Neutrophil (primary cell): Measurements from ENCODE around the gene TNFSF9.

Source experiments
- H3K27ac ChIP-seq: fragments of 200-600 bp; sonication (generic); 2 replicates; pipeline ENCODE4 v1.5.1; 2016; ENCODE audit warnings: mild to moderate bottlenecking, moderate library complexity
- H3K27me3 ChIP-seq: fragments of 200-600 bp; sonication (generic); 2 replicates; pipeline ENCODE4 v1.6.0; 2016; ENCODE audit warnings: mild to moderate bottlenecking
- H3K36me3 ChIP-seq: fragments of 200-600 bp; sonication (generic); 2 replicates; pipeline ENCODE4 v1.5.1; 2017
- H3K4me1 ChIP-seq, 2 experiments: fragments of 200-600 bp in 1 of 2; sonication (generic) in 1 of 2; 1 replicate in 1 of 2; 2 replicates in 1 of 2; pipeline versions ENCODE4 v1.5.1 to v1.6.1; 2013 to 2016; ENCODE audit warnings: low read depth in 1 of 2, low read length in 1 of 2, mild to moderate bottlenecking in 1 of 2, moderate library complexity in 1 of 2; ENCODE audit not compliant: control insufficient read depth in 1 of 2, insufficient read depth in 1 of 2
- H3K4me3 ChIP-seq, 2 experiments: fragments of 200-600 bp in 1 of 2; sonication (generic) in 1 of 2; 1 replicate in 1 of 2; 2 replicates in 1 of 2; pipeline ENCODE4 v1.5.1; 2013 to 2016; ENCODE audit warnings: low read depth in 1 of 2, low read length in 1 of 2, mild to moderate bottlenecking in 1 of 2, moderate library complexity in 1 of 2
- H3K9me3 ChIP-seq: fragments of 200-600 bp; sonication (generic); 2 replicates; pipeline ENCODE4 v1.5.1; 2016
- TF ChIP-seq, protein P1 (sequence below): fragments of 200-600 bp; sonication (generic); IDR thresholded peaks from 2 replicates; pipeline ENCODE4 v1.5.1; 2016; ENCODE audit warnings: antibody characterized with exemption

TNFSF9 gene

DNA sequence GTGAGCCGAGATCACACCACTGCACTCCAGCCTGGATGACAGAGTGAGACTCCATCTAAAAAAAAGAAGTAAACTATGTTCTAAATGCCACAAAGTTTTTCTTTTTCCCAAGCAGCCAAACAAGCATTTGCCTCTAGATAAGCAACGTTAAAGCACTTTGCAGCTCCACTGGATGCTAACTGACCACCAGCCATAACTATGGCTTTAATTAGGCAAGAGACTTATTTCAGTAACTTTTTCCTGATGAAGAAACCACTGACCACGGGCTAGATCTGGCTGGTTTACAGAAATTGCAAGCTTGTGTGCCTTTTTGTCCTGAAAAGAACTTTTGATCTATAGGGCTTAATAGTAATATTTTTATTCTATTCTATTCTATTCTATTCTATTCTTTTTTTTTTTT is 38.0 kb downstream of the TNFSF9 start:
- Histone ChIP-seq H3K4me1 (no peaks in the 10 kb centered on the region), H3K27ac (no peak overlapping the region), H3K27me3 (peaks cover 30% of the 10 kb centered on the region), H3K4me3 (no peak overlapping the region), H3K36me3 (no peaks in the 10 kb centered on the region), H3K9me3 (no peaks in the 10 kb centered on the region)
- TF ChIP-seq, protein P1, sequence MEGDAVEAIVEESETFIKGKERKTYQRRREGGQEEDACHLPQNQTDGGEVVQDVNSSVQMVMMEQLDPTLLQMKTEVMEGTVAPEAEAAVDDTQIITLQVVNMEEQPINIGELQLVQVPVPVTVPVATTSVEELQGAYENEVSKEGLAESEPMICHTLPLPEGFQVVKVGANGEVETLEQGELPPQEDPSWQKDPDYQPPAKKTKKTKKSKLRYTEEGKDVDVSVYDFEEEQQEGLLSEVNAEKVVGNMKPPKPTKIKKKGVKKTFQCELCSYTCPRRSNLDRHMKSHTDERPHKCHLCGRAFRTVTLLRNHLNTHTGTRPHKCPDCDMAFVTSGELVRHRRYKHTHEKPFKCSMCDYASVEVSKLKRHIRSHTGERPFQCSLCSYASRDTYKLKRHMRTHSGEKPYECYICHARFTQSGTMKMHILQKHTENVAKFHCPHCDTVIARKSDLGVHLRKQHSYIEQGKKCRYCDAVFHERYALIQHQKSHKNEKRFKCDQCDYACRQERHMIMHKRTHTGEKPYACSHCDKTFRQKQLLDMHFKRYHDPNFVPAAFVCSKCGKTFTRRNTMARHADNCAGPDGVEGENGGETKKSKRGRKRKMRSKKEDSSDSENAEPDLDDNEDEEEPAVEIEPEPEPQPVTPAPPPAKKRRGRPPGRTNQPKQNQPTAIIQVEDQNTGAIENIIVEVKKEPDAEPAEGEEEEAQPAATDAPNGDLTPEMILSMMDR, result no peak

DNA sequence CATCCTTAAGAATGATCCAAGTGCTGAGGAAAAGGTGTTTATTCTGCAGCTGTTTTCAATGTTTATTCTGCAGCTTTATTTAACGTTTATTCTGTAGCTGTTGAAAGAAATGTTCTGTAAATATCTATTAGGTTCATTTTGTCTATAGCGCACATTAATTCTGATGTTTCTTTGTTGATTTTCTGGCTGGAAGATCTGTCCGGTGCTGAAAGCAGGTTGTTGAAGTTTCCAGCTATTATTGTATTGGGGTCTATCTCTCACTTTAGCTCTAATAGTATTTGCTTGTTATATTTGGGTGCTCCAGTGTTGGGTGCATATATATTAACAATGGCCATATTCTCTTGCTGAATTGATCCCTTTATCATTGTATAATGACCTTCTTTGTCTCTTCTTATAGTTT is 39.9 kb downstream of the TNFSF9 start:
- Histone ChIP-seq H3K27ac (no peak overlapping the region), H3K4me3 (no peak overlapping the region), H3K27me3 (peaks cover 33% of the 10 kb centered on the region), H3K36me3 (no peaks in the 10 kb centered on the region), H3K9me3 (no peaks in the 10 kb centered on the region), H3K4me1 (no peaks in the 10 kb centered on the region)
- TF ChIP-seq, protein P1, result no peak

DNA sequence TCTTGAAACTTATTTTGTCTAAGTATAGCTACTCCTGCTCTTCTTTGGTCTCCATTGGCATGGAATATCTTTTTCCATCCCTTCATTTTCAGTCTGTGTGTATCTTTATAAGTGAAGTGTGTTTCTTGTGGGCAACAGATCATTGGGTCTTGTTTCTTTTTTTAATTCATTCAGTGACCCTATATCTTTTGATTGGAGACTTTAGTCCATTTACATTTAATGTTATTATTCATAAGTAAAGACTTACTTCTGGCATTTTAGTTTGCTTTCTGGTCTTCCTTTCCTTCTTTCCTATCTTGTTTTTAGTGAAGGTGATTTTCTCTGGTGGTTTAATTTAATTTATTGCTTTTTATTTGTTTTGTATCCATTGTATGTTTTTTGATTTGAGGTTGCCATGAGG is 40.3 kb downstream of the TNFSF9 start:
- TF ChIP-seq, protein P1, result no peak
- Histone ChIP-seq H3K27me3 (peaks cover 33% of the 10 kb centered on the region), H3K9me3 (no peaks in the 10 kb centered on the region), H3K4me3 (no peak overlapping the region), H3K4me1 (no peaks in the 10 kb centered on the region), H3K36me3 (no peaks in the 10 kb centered on the region), H3K27ac (no peak overlapping the region)

DNA sequence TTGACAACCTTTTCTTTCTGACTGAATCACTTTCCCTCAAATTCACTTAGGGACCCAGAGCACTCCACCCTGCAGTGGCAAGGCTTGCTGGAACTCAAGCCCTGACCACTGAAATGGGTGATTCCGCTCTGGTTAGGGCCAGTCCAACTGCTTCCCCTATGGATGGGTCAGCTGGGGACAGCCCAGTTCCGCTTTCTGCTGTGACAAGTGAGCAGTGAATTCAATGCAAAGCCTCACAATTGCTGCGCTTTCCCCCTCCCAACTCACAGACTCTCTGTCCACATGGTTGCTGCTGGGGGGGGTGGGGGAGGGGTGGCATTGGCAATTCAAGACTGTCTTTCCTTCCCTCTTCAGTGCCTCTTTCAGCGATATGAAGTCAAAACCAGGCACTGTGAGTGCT is 41.4 kb downstream of the TNFSF9 start:
- no peak overlapping the region for H3K27ac ChIP-seq
- TF ChIP-seq, protein P1, result no peak
- H3K9me3 ChIP-seq, result no peaks in the 10 kb centered on the region
- no peaks in the 10 kb centered on the region for H3K36me3 ChIP-seq
- H3K4me1 ChIP-seq, result no peaks in the 10 kb centered on the region
- H3K4me3 ChIP-seq, result no peak overlapping the region
- peaks cover 33% of the 10 kb centered on the region for H3K27me3 ChIP-seq

DNA sequence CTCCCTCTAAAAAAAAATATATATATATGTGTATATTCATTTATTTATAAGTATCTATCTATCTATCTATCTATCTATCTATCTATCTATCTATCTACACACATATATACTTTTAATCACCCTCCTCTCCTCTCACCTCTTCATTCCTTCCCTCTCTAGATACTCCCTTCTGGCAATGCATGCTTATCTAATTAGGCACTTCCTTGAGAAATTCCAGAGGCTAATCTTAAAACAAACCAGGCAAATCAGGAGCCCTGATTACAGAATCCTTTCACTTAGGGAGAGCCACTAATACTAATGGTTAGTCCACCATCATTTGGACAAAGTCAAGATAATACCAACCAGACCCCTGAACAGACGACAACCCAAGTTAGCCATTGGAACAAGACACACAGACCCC is 42.5 kb downstream of the TNFSF9 start:
- H3K9me3 ChIP-seq, result no peaks in the 10 kb centered on the region

More for the DNA sequence above, 42.5 kb downstream of the TNFSF9 start:
- Histone ChIP-seq H3K36me3 (no peaks in the 10 kb centered on the region), H3K27me3 (peaks cover 23% of the 10 kb centered on the region), H3K4me1 (no peaks in the 10 kb centered on the region), H3K27ac (no peak overlapping the region), H3K4me3 (no peak overlapping the region)
- TF ChIP-seq, protein P1, result no peak
